Heart left ventricle (tissue), 16 donors: ENCODE results near the gene DOCK1. TPM values are rescaled to one million over a fixed set of nuclear protein-coding genes. Genes with fewer than 3 reads are reported as not detected.
A peak's percentile ranks its signal among the peaks of the same experiment; 100 is the strongest.

ENCODE experiments used
- ATAC-seq, 4 donors: fragments of 200-7000 bp; cut with Tn5 transposase; one replicate each; pipeline ENCODE4 v1.9.1; 2020 to 2022; ENCODE audit warnings: moderate library complexity in 4 of 4, mild to moderate bottlenecking in 3 of 4, moderate number of reproducible peaks in 1 of 4
- DNase-seq, 5 donors: peaks; one replicate each; pipeline ENCODE4 v3.0.0-alpha.2; 2020
- H3K27ac ChIP-seq, 12 donors: fragments of 200-600 bp; sonication (generic) in 4 of 12; one replicate each; pipeline versions ENCODE4 v1.5.0 to v1.8.0; 2016 to 2022; ENCODE audit warnings: mild to moderate bottlenecking in 2 of 12
- H3K27me3 ChIP-seq, 9 donors: fragments of 200-600 bp; sonication (generic) in 2 of 9; one replicate each; pipeline versions ENCODE4 v1.5.1 to v1.8.0; 2016 to 2022; ENCODE audit warnings: mild to moderate bottlenecking in 3 of 9
- H3K36me3 ChIP-seq, 9 donors: fragments of 200-600 bp; sonication (generic) in 2 of 9; one replicate each; pipeline versions ENCODE4 v1.5.0 to v1.8.0; 2018 to 2022; ENCODE audit warnings: mild to moderate bottlenecking in 2 of 9
- H3K4me1 ChIP-seq, 12 donors: fragments of 200-600 bp; sonication (generic) in 4 of 12; one replicate each; pipeline versions ENCODE4 v1.5.0 to v1.8.0; 2016 to 2022; ENCODE audit warnings: mild to moderate bottlenecking in 3 of 12
- H3K4me3 ChIP-seq, 12 donors: fragments of 200-600 bp; sonication (generic) in 4 of 12; one replicate each; pipeline versions ENCODE4 v1.5.0 to v1.8.0; 2017 to 2022; ENCODE audit warnings: mild to moderate bottlenecking in 9 of 12, moderate library complexity in 4 of 12
- H3K9me3 ChIP-seq, 12 donors: fragments of 200-600 bp; sonication (generic) in 4 of 12; one replicate each; pipeline versions ENCODE4 v1.5.0 to v1.8.0; 2016 to 2022; ENCODE audit warnings: mild to moderate bottlenecking in 1 of 12
- CTCF ChIP-seq, 12 donors: fragments of 200-600 bp; sonication (generic) in 4 of 12; IDR thresholded peaks; one replicate each; pipeline versions ENCODE4 v1.5.0 to v1.8.0; 2018 to 2022; ENCODE audit warnings: antibody characterized with exemption in 12 of 12, mild to moderate bottlenecking in 5 of 12
- POLR2A ChIP-seq, 2 donors: fragments of 450-650 bp; IDR thresholded peaks; one replicate each; pipeline ENCODE4 v1.6.1; 2017; ENCODE audit warnings: antibody characterized with exemption in 2 of 2, mild to moderate bottlenecking in 2 of 2, moderate library complexity in 2 of 2
- WGBS, 4 donors: extraction: QIAGEN DNeasy Blood & Tissue Kit in 2 of 4; methylation state at CpG; one replicate each; pipeline versions ENCODE4 v1.1.5 to v1.1.7; 2013 to 2018; 5-methylcytosine and 5-hydroxymethylcytosine counted together
- intact Hi-C, 10 donors: fragments of 100-400 bp; cut with DNase I; formaldehyde crosslinking; loops; one replicate each; pipeline versions ENCODE4 v1.11.1 to v1.14.2; 2022
- polyA plus RNA-seq, 2 donors: library from polyadenylated mRNA; stranded (reverse); fragments of 200-250 nt; gene quantifications; one replicate each; pipeline ENCODE4 v1.2.3, GENCODE V29; 2013
- total RNA-seq, 9 donors: library from RNA; depleted of rRNA in 2 of 9; stranded (reverse); fragments of >200 nt in 2 of 9; fragmentation: NEBNext Ultra II Directional in 3 of 9; extraction: Animal tissue kit (Norgen Biotek cat#: 25700) in 3 of 9; gene quantifications; one replicate each; pipeline versions ENCODE4 v1.1.0 to v1.2.4, GENCODE V29; 2016 to 2023
- donor health status: ischemic (EF 13 %, LVEDD 7.1; RV severe dilation, severe dysfunction).
- donor health status: healthy with polysubstance abuse.
- donor health status: DM: no; HTN: yes; CAD: no.
- donor health status: DM: no; HTN: no; CAD: no.
- donor health status: ischemic (EF 25% LVEDD 6.9; RV normal size, moderate dysfunction).
- donor health status: ischemic (EF 25% LVEDD 5.7; RV mildly dilated, moderate dysfunction).
- donor health status: healthy.
- donor health status: DM: yes; HTN: yes; CAD: no.
- donor health status: ischemic (EF 35%, LVEDD 5.7; RV mildly dilated, moderate dysfunction).
- donor health status: nonischemic (EF 11% LVEDD 7.7; RV severe dilation, severe dysfunction).
- donor health status: DM: yes; HTN: yes; CAD: no.
- donor health status: PGD.
- donor health status: ischemic (EF 29% LVEDD 5.4; RV normal size, mild dysfunction).
- donor health status: nonischemic (EF 23%, LVEDD 6.1; RV moderate dilation, normal function).

DOCK1 gene
- total and polyA plus RNA-seq, 11 donors: 5.0 to 31.6 (median 18.6) TPM

GRCh38 chr10:127500127-127500526 lies 594.9 kb downstream of the DOCK1 start:
- no peaks in the 10 kb centered on the region for H3K9me3 ChIP-seq
- WGBS, 4 donors: 52 to 64% (median 57%) methylated on average over 8 of the region's 8 CpGs

More at GRCh38 chr10:127500127-127500526, 594.9 kb downstream of the DOCK1 start:
- DNase-seq: no peak
- Histone ChIP-seq H3K4me1 (peaks cover 0 to 6% (median 0%) of the 10 kb centered on the region in 12 donors), H3K27ac (peak overlapping the region in 5 of 12 donors; percentile 35 to 67 (median 45)), H3K4me3 (no peak overlapping the region), H3K27me3 (peaks cover 0 to 15% (median 0%) of the 10 kb centered on the region in 9 donors), H3K36me3 (no peaks in the 10 kb centered on the region)
- intact Hi-C loops: no loop called here
- TF ChIP-seq CTCF (IDR thresholded peaks at IDR 0.05): no peak
- no peak for TF ChIP-seq POLR2A (IDR thresholded peaks at IDR 0.05)
- peak in 1 of 4 donors; percentile 93 for ATAC-seq

Other genes starting within 250 kb of the DOCK1 start
- not detected for gene C10orf90, start 234.7 kb upstream of the DOCK1 start, total RNA-seq
- gene C10orf90, start 234.7 kb upstream of the DOCK1 start, polyA plus RNA-seq: not detected